Left lung (tissue), 10 donors: Measurements from ENCODE around the gene LLGL1. TPM values are rescaled to one million over a fixed set of nuclear protein-coding genes. Genes with fewer than 3 reads are reported as not detected.

ENCODE experiments used
- ATAC-seq: fragments of 200-7000 bp; cut with Tn5 transposase; one replicate; pipeline ENCODE4 v1.9.1; 2020; ENCODE audit warnings: moderate library complexity
- DNase-seq, 4 donors: peaks; one replicate each; pipeline ENCODE4 v3.0.0-alpha.2; 2013 to 2020
- H3K27ac ChIP-seq, 2 donors: fragments of 200-600 bp; sonication (generic) in 1 of 2; one replicate each; pipeline versions ENCODE4 v1.5.0 to v1.8.0; 2020 to 2021
- H3K27me3 ChIP-seq, 2 donors: fragments of 200-600 bp; sonication (generic) in 1 of 2; one replicate each; pipeline versions ENCODE4 v1.5.0 to v1.8.0; 2020 to 2021
- H3K36me3 ChIP-seq, 2 donors: fragments of 200-600 bp; sonication (generic) in 1 of 2; one replicate each; pipeline versions ENCODE4 v1.5.0 to v1.8.0; 2020 to 2021
- H3K4me1 ChIP-seq, 2 donors: fragments of 200-600 bp; one replicate each; pipeline ENCODE4 v1.8.0; 2021
- H3K4me3 ChIP-seq, 2 donors: fragments of 200-600 bp; sonication (generic) in 1 of 2; one replicate each; pipeline versions ENCODE4 v1.5.0 to v1.8.0; 2020 to 2021; ENCODE audit warnings: mild to moderate bottlenecking in 1 of 2
- H3K9me3 ChIP-seq, 2 donors: fragments of 200-600 bp; sonication (generic) in 1 of 2; one replicate each; pipeline versions ENCODE4 v1.5.0 to v1.8.0; 2020 to 2021
- CTCF ChIP-seq, 2 donors: fragments of 200-600 bp; sonication (generic) in 1 of 2; IDR thresholded peaks; one replicate each; pipeline versions ENCODE4 v1.5.0 to v1.8.0; 2021; ENCODE audit warnings: antibody characterized with exemption in 2 of 2
- intact Hi-C, 2 donors: fragments of 100-400 bp; cut with DNase I; formaldehyde crosslinking; loops; one replicate each; pipeline versions ENCODE4 v1.11.2 to v1.14.2; 2022
- polyA plus RNA-seq, 6 donors: library from polyadenylated mRNA; unstranded; fragments of 120-200 nt; gene quantifications; one replicate each; pipeline ENCODE4 v1.2.1, GENCODE V29; 2013; ENCODE audit not compliant: insufficient read length in 6 of 6
- total RNA-seq, 2 donors: library from RNA; stranded (reverse); fragmentation: NEBNext Ultra II Directional; extraction: Animal tissue kit (Norgen Biotek cat#: 25700); gene quantifications; one replicate each; pipeline ENCODE4 v1.2.1, GENCODE V29; 2021
- donor health status: DM: no; HTN: yes; CAD: no.
- donor health status: DM: no; HTN: no; CAD: no.

Gene LLGL1
- total and polyA plus RNA-seq, 8 donors = 14.4 to 40.9 (median 32.8) TPM

- Histone ChIP-seq H3K4me1 (peaks cover 7 to 23% of the 10 kb centered on the region in 2 donors), H3K4me3 (no peak overlapping the region), H3K9me3 (no peaks in the 10 kb centered on the region), H3K36me3 (no peaks in the 10 kb centered on the region), H3K27me3 (no peaks in the 10 kb centered on the region), H3K27ac (no peak overlapping the region)
- TF ChIP-seq CTCF (IDR thresholded peaks at IDR 0.05) = no peak
- intact Hi-C loops = no loop called here
- no peak for DNase-seq
- no peak for ATAC-seq
Measured at GRCh38 chr17:18224053-18224386, 1.4 kb upstream of the LLGL1 start.

- intact Hi-C loops = no loop called here
- DNase-seq = peak in 1 of 4 donors; percentile 40
- H3K4me3 ChIP-seq = peak overlapping the region; percentile 12 to 59
- no peaks in the 10 kb centered on the region for H3K9me3 ChIP-seq
- H3K4me1 ChIP-seq = peaks cover 7 to 22% of the 10 kb centered on the region in 2 donors
- H3K27ac ChIP-seq = peak overlapping the region in 1 of 2 donors; percentile 23
- no peak for TF ChIP-seq CTCF (IDR thresholded peaks at IDR 0.05)
- H3K27me3 ChIP-seq = no peaks in the 10 kb centered on the region
- no peaks in the 10 kb centered on the region for H3K36me3 ChIP-seq
- no peak for ATAC-seq
Measured at GRCh38 chr17:18224387-18225120, 881 bp upstream of the LLGL1 start.

DNA sequence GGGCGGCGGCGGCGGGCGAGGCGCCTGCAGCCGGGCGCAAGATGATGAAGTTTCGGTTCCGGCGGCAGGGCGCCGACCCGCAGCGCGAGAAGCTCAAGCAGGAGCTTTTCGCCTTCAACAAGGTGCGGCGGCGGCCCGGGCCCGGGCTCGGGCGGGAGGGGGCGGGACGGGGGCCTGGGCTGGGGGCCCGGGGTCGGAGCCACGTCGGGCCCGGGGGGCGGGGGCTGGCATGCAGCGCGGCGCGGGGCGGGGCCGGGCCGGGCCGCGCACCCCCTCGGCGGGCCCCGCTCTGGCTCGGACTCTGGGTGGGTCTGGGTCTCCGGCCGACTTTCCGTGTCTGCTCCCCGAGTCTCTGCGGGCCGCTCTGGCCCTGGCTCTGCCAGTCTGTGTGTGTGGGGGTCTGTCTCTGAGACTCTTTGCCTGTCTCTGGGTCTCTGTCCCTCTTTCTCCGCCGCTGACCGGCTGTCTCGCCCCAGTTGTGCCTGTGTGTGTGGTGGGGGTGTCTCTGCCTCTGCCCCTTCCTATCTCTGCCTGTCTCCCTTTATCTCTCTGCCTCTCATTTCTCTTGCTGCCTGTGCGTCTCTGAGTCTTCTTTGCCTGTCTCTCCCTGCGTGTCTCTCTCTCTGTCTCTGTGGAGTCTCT lies 328 bp downstream of the LLGL1 start:
- no peak overlapping the region for H3K27ac ChIP-seq
- H3K4me3 ChIP-seq = peak overlapping the region; percentile 56 to 59
- peak; percentile 7 for ATAC-seq
- no peak for TF ChIP-seq CTCF (IDR thresholded peaks at IDR 0.05)
- intact Hi-C loops = no loop called here
- DNase-seq = no peak
- H3K4me1 ChIP-seq = peaks cover 7 to 22% of the 10 kb centered on the region in 2 donors
- no peaks in the 10 kb centered on the region for H3K36me3 ChIP-seq
- no peaks in the 10 kb centered on the region for H3K27me3 ChIP-seq
- H3K9me3 ChIP-seq = no peaks in the 10 kb centered on the region

- ATAC-seq = no peak
- DNase-seq = no peak
- Histone ChIP-seq H3K27me3 (no peaks in the 10 kb centered on the region), H3K36me3 (no peaks in the 10 kb centered on the region), H3K27ac (no peak overlapping the region), H3K4me3 (peak overlapping the region; percentile 56 to 59), H3K9me3 (no peaks in the 10 kb centered on the region), H3K4me1 (peaks cover 7 to 22% of the 10 kb centered on the region in 2 donors)
- TF ChIP-seq CTCF (IDR thresholded peaks at IDR 0.05) = no peak
- intact Hi-C loops = no loop called here
Measured at GRCh38 chr17:18226284-18226945, 980 bp downstream of the LLGL1 start.

- Histone ChIP-seq H3K4me1 (peaks cover 7 to 22% of the 10 kb centered on the region in 2 donors), H3K27me3 (no peaks in the 10 kb centered on the region), H3K36me3 (no peaks in the 10 kb centered on the region), H3K9me3 (no peaks in the 10 kb centered on the region), H3K27ac (no peak overlapping the region), H3K4me3 (no peak overlapping the region)
- no peak for DNase-seq
- ATAC-seq = no peak
- no peak for TF ChIP-seq CTCF (IDR thresholded peaks at IDR 0.05)
- intact Hi-C loops = no loop called here
Measured at GRCh38 chr17:18227635-18228034, 2.2 kb downstream of the LLGL1 start.
